ENCODE data around the gene ERAL1.

ERAL1 gene

GRCh38 chr17:28896884-28897768 is 42.3 kb downstream of the ERAL1 start, which contains the start of gene FLOT2:
TSS of gene FLOT2 (minus strand) at chr17:28897733. CDS start at chr17:28897574, 159 bp downstream.
- Mint-ChIP-seq H3K4me1 (peaks cover 28% of the 10 kb centered on the region), H3K9me3 (no peaks in the 10 kb centered on the region), H3K27me3 (ENCODE audit: low read depth) (peaks cover 3% of the 10 kb centered on the region), H3K27ac (peak within 1 kb of the TSS; percentile 61 to 89 (median 81)), H3K36me3 (ENCODE audit: low read depth) (peaks cover 16% of the 10 kb centered on the region), H3K4me3 (peak within 1 kb of the TSS; percentile 90 to 95 (median 95))
- TF ChIP-seq, protein P1, sequence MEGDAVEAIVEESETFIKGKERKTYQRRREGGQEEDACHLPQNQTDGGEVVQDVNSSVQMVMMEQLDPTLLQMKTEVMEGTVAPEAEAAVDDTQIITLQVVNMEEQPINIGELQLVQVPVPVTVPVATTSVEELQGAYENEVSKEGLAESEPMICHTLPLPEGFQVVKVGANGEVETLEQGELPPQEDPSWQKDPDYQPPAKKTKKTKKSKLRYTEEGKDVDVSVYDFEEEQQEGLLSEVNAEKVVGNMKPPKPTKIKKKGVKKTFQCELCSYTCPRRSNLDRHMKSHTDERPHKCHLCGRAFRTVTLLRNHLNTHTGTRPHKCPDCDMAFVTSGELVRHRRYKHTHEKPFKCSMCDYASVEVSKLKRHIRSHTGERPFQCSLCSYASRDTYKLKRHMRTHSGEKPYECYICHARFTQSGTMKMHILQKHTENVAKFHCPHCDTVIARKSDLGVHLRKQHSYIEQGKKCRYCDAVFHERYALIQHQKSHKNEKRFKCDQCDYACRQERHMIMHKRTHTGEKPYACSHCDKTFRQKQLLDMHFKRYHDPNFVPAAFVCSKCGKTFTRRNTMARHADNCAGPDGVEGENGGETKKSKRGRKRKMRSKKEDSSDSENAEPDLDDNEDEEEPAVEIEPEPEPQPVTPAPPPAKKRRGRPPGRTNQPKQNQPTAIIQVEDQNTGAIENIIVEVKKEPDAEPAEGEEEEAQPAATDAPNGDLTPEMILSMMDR (IDR thresholded peaks at IDR 0.05; ENCODE audit: unreplicated experiment in 3 of 3), result peak in 1 of 3 experiments; percentile 15

DNA sequence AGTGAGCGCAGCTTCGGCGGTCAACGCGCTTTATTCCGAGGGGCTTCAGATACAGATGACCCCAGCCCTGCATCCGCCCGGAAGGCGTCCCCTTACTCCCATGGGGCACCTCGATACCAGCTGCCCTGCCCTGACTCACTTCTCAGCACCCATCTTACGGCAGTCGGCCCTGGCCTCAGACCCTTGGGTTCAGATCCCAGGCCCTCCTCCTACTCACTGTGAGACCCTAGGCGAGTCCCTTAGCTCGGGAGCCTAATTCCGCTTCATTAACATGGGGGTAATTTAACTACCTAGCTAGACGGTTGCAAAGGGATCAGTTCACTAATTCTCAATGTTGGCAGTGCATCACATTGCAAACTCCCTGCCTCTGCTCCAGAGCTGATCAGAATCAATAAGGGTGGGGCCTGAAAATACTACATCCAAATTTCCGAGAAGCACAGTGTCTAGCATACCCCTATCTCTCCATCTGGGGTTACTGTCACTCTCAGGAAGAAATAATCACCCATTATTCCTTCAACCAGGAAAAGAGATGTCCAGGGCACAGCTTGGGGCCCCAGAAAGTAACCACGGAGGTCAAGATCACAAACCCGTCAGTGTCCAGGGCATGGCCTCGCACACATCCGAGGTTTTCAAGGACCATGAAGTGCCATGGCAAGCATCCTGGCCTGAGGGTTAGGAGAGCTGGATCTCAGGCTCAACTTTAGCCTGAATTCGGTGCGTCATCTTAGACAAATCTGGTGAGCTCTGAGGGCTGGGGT is 43.1 kb downstream of the ERAL1 start:
- Mint-ChIP-seq H3K4me3 (peak overlapping the region; percentile 90 to 95 (median 95)), H3K27me3 (ENCODE audit: low read depth) (peaks cover 5% of the 10 kb centered on the region), H3K9me3 (no peaks in the 10 kb centered on the region), H3K4me1 (peaks cover 30% of the 10 kb centered on the region), H3K36me3 (ENCODE audit: low read depth) (peaks cover 17% of the 10 kb centered on the region), H3K27ac (peak overlapping the region; percentile 61 to 85 (median 81))
- TF ChIP-seq, protein P1 (IDR thresholded peaks at IDR 0.05; ENCODE audit: unreplicated experiment in 3 of 3), result no peak

GRCh38 chr17:28898527-28898955 is 43.7 kb downstream of the ERAL1 start:
- Mint-ChIP-seq H3K27me3 (ENCODE audit: low read depth) (peaks cover 5% of the 10 kb centered on the region), H3K9me3 (no peaks in the 10 kb centered on the region), H3K4me1 (peaks cover 25% of the 10 kb centered on the region), H3K36me3 (ENCODE audit: low read depth) (peaks cover 13% of the 10 kb centered on the region), H3K27ac (no peak overlapping the region), H3K4me3 (peak overlapping the region; percentile 90 to 95 (median 95))
- TF ChIP-seq, protein P1 (IDR thresholded peaks at IDR 0.05; ENCODE audit: unreplicated experiment in 3 of 3), result no peak

GRCh38 chr17:28899212-28899815 is 44.5 kb downstream of the ERAL1 start:
- Mint-ChIP-seq H3K27me3 (ENCODE audit: low read depth) (peaks cover 5% of the 10 kb centered on the region), H3K36me3 (ENCODE audit: low read depth) (peaks cover 13% of the 10 kb centered on the region)

GRCh38 chr17:28900986-28901726 is 46.3 kb downstream of the ERAL1 start:
- H3K9me3 Mint-ChIP-seq, result no peaks in the 10 kb centered on the region
- H3K36me3 Mint-ChIP-seq (ENCODE audit: low read depth), result peaks cover 18% of the 10 kb centered on the region
- peaks cover 17% of the 10 kb centered on the region for H3K4me1 Mint-ChIP-seq
- TF ChIP-seq, protein P1 (IDR thresholded peaks at IDR 0.05; ENCODE audit: unreplicated experiment in 3 of 3), result no peak
- H3K27me3 Mint-ChIP-seq (ENCODE audit: low read depth), result peaks cover 5% of the 10 kb centered on the region
- H3K27ac Mint-ChIP-seq, result peak overlapping the region in 2 of 3 experiments; percentile 87 to 94
- peak overlapping the region; percentile 86 to 88 (median 87) for H3K4me3 Mint-ChIP-seq

More at GRCh38 chr17:28899212-28899815, 44.5 kb downstream of the ERAL1 start:
- peak overlapping the region in 2 of 3 experiments; percentile 16 to 21 for H3K27ac Mint-ChIP-seq
- H3K4me1 Mint-ChIP-seq, result peaks cover 25% of the 10 kb centered on the region
- TF ChIP-seq, protein P1 (IDR thresholded peaks at IDR 0.05; ENCODE audit: unreplicated experiment in 3 of 3), result no peak
- H3K9me3 Mint-ChIP-seq, result no peaks in the 10 kb centered on the region
- peak overlapping the region; percentile 56 to 95 (median 65) for H3K4me3 Mint-ChIP-seq

Data from nephron (organoid).